HEK293 (cell line): ENCODE data around the gene ITGB4.

ENCODE experiments used
- CTCF ChIA-PET: fragments of 350-600 bp; formaldehyde crosslinking; extraction: SDS; loops from one replicate; lab custom pipeline; 2021; ENCODE audit warnings: antibody characterized with exemption; lab: Yijun Ruan, JAX
- POLR2A ChIA-PET: fragments of 300-600 bp; formaldehyde crosslinking; extraction: SDS; loops from one replicate; lab custom pipeline; 2020; ENCODE audit warnings: antibody characterized with exemption, inconsistent platforms; lab: Yijun Ruan, JAX
- H3K27ac ChIP-seq: fragments of 200-500 bp; sonication (Bioruptor generic); 2 replicates; pipeline ENCODE4 v1.5.1; 2014; ENCODE audit warnings: low read depth, low read length, control low read depth, inconsistent platforms; ENCODE audit errors: extremely low read depth
- H3K36me3 ChIP-seq, 2 experiments: fragments of 200-500 bp in 1 of 2; sonication (Bioruptor generic) in 1 of 2; 1 replicate in 1 of 2; 2 replicates in 1 of 2; pipeline ENCODE4 v1.5.1; 2014 to 2017; ENCODE audit warnings: inconsistent platforms in 2 of 2, low read length in 2 of 2; ENCODE audit not compliant: control insufficient read depth in 2 of 2, insufficient read depth in 1 of 2
- H3K4me1 ChIP-seq: fragments of 200-500 bp; sonication (Bioruptor generic); 2 replicates; pipeline ENCODE4 v1.5.1; 2014; ENCODE audit warnings: mild to moderate bottlenecking, low read length, inconsistent platforms; ENCODE audit not compliant: control insufficient read depth, insufficient read depth
- H3K4me3 ChIP-seq: 2 replicates; pipeline ENCODE4 v1.5.1; 2011; ENCODE audit warnings: low read depth, mild to moderate bottlenecking, control low read depth, low read length, moderate library complexity
- H3K9me3 ChIP-seq: fragments of 200-500 bp; sonication (Bioruptor generic); 2 replicates; pipeline ENCODE4 v1.5.1; 2014; ENCODE audit warnings: low read depth, low read length, inconsistent platforms; ENCODE audit not compliant: control insufficient read depth, insufficient read depth
- HOXC10 ChIP-seq: sonication (generic); formaldehyde crosslinking; IDR thresholded peaks from 2 replicates; pipeline ENCODE4 v1.8.1; 2023; ENCODE audit warnings: mild to moderate bottlenecking, missing genetic modification reagents
- KLF1 ChIP-seq: fragments of 450-650 bp; formaldehyde crosslinking; IDR thresholded peaks from 2 replicates; pipeline ENCODE4 v1.5.1; 2016; ENCODE audit warnings: missing biosample characterization, missing genetic modification characterization
- MEIS1 ChIP-seq: sonication (generic); formaldehyde crosslinking; IDR thresholded peaks from 2 replicates; pipeline ENCODE4 v1.8.1; 2022; ENCODE audit warnings: missing genetic modification reagents, mild to moderate bottlenecking, borderline replicate concordance
- OVOL3 ChIP-seq: fragments of 450-650 bp; formaldehyde crosslinking; IDR thresholded peaks from 2 replicates; pipeline ENCODE4 v1.5.1; 2016; ENCODE audit warnings: missing biosample characterization, missing genetic modification characterization
- SP7 ChIP-seq: fragments of 450-650 bp; formaldehyde crosslinking; IDR thresholded peaks from 2 replicates; pipeline ENCODE4 v1.5.1; 2016; ENCODE audit warnings: missing biosample characterization, missing genetic modification characterization
- YY1 ChIP-seq: fragments of 450-650 bp; formaldehyde crosslinking; IDR thresholded peaks from 2 replicates; pipeline ENCODE4 v1.5.1; 2018; ENCODE audit warnings: missing biosample characterization, missing genetic modification characterization
- ZBTB7A ChIP-seq: fragments of 450-650 bp; formaldehyde crosslinking; IDR thresholded peaks from 2 replicates; pipeline ENCODE4 v1.5.1; 2016; ENCODE audit warnings: low read depth, missing biosample characterization, missing genetic modification characterization
- ZNF132 ChIP-seq: fragments of 450-650 bp; formaldehyde crosslinking; IDR thresholded peaks from 2 replicates; pipeline ENCODE4 v1.5.1; 2017; ENCODE audit warnings: missing biosample characterization, missing genetic modification characterization, borderline replicate concordance
- ZNF239 ChIP-seq: fragments of 450-650 bp; formaldehyde crosslinking; IDR thresholded peaks from 2 replicates; pipeline ENCODE4 v1.5.1; 2016; ENCODE audit warnings: missing biosample characterization, missing genetic modification characterization
- ZNF324 ChIP-seq: fragments of 450-650 bp; formaldehyde crosslinking; IDR thresholded peaks from 2 replicates; pipeline ENCODE4 v1.5.1; 2016; ENCODE audit warnings: missing biosample characterization, missing genetic modification characterization
- ZNF514 ChIP-seq: fragments of 450-650 bp; formaldehyde crosslinking; IDR thresholded peaks from 2 replicates; pipeline ENCODE4 v1.5.1; 2016; ENCODE audit warnings: missing biosample characterization, missing genetic modification characterization
- ZNF521 ChIP-seq: fragments of 450-650 bp; formaldehyde crosslinking; IDR thresholded peaks from 2 replicates; pipeline ENCODE4 v1.5.1; 2017; ENCODE audit warnings: missing biosample characterization, mild to moderate bottlenecking, missing genetic modification characterization
- ZNF701 ChIP-seq: fragments of 450-650 bp; formaldehyde crosslinking; IDR thresholded peaks from 2 replicates; pipeline ENCODE4 v1.5.1; 2016; ENCODE audit warnings: missing biosample characterization, missing genetic modification characterization
- ZSCAN30 ChIP-seq: fragments of 450-650 bp; IDR thresholded peaks from 2 replicates; pipeline ENCODE4 v1.5.1; 2018; ENCODE audit warnings: missing biosample characterization, mild to moderate bottlenecking, missing genetic modification characterization, moderate library complexity
- TF ChIP-seq, protein P1 (sequence below): fragments of 450-650 bp; formaldehyde crosslinking; IDR thresholded peaks from 2 replicates; pipeline ENCODE4 v1.5.1; 2016; ENCODE audit warnings: missing biosample characterization, missing genetic modification characterization, borderline replicate concordance
- TF ChIP-seq, protein P2 (sequence below): fragments of 450-650 bp; formaldehyde crosslinking; IDR thresholded peaks from 2 replicates; pipeline ENCODE4 v1.5.1; 2016; ENCODE audit warnings: missing biosample characterization, missing genetic modification characterization
- TF ChIP-seq, protein P3 (sequence below): fragments of 450-650 bp; formaldehyde crosslinking; IDR thresholded peaks from 2 replicates; pipeline ENCODE4 v1.5.1; 2016; ENCODE audit warnings: missing biosample characterization, missing genetic modification characterization
- TF ChIP-seq, protein P4 (sequence below): fragments of 450-650 bp; formaldehyde crosslinking; IDR thresholded peaks from 2 replicates; pipeline ENCODE4 v1.5.1; 2016; ENCODE audit warnings: missing biosample characterization, missing genetic modification characterization

The ITGB4 gene

GRCh38 chr17:75739174-75739573 lies 17.9 kb downstream of the ITGB4 start:
- ChIA-PET CTCF (interaction anchor here (0.7 to 8.8 kb wide), 5 partner anchors 8 to 138 kb away, joined by 3 to 106 read pairs (median 5); partner anchors contain the start of gene SMIM5), POLR2A (interaction anchor here (0.8 to 1.3 kb wide), 3 partner anchors 13 to 30 kb away, joined by 3 to 7 read pairs (median 3); partner anchors contain the start of gene GALK1)
- TF ChIP-seq ZBTB7A (tag by site-specific recombination) (no peak), ZNF239 (tag by site-specific recombination) (peak; percentile 80; the same call in 1 of the 2 replicates)
- no peaks in the 10 kb centered on the region for H3K36me3 ChIP-seq
- no peaks in the 10 kb centered on the region for H3K4me1 ChIP-seq
- no peak overlapping the region for H3K27ac ChIP-seq
- no peaks in the 10 kb centered on the region for H3K9me3 ChIP-seq
- no peak overlapping the region for H3K4me3 ChIP-seq

DNA sequence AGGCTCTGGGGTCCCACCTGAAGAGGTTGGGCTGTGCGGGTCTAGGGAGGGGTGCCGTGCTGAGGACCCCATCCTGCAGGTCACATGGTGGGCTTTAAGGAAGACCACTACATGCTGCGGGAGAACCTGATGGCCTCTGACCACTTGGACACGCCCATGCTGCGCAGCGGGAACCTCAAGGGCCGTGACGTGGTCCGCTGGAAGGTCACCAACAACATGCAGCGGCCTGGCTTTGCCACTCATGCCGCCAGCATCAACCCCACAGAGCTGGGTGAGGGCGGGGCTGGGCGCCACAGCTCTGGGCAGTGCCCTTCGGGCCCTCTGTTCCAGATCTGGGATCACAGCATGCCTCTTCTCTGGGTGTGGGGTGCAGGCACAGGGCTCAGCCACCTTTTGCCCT lies 18.5 kb downstream of the ITGB4 start:
- no peak overlapping the region for H3K27ac ChIP-seq
- CTCF ChIA-PET, result interaction anchor here (0.7 to 8.8 kb wide), 4 partner anchors 9 to 138 kb away, joined by 3 to 106 read pairs (median 3); no protein-coding TSS in a partner anchor
- POLR2A ChIA-PET, result no interaction called here
- no peaks in the 10 kb centered on the region for H3K4me1 ChIP-seq
- H3K4me3 ChIP-seq, result no peak overlapping the region
- TF ChIP-seq ZNF521 (tag by site-specific recombination), result no peak
- TF ChIP-seq KLF1 (tag by site-specific recombination), result no peak
- TF ChIP-seq ZSCAN30 (tag by site-specific recombination), result no peak
- TF ChIP-seq MEIS1, result no peak
- no peak for TF ChIP-seq ZNF514
- no peak for TF ChIP-seq ZNF324 (tag by site-specific recombination)
- no peak for TF ChIP-seq ZNF701 (tag by site-specific recombination)
- TF ChIP-seq, protein P1, sequence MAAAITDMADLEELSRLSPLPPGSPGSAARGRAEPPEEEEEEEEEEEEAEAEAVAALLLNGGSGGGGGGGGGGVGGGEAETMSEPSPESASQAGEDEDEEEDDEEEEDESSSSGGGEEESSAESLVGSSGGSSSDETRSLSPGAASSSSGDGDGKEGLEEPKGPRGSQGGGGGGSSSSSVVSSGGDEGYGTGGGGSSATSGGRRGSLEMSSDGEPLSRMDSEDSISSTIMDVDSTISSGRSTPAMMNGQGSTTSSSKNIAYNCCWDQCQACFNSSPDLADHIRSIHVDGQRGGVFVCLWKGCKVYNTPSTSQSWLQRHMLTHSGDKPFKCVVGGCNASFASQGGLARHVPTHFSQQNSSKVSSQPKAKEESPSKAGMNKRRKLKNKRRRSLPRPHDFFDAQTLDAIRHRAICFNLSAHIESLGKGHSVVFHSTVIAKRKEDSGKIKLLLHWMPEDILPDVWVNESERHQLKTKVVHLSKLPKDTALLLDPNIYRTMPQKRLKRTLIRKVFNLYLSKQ, result no peak
- TF ChIP-seq, protein P2, sequence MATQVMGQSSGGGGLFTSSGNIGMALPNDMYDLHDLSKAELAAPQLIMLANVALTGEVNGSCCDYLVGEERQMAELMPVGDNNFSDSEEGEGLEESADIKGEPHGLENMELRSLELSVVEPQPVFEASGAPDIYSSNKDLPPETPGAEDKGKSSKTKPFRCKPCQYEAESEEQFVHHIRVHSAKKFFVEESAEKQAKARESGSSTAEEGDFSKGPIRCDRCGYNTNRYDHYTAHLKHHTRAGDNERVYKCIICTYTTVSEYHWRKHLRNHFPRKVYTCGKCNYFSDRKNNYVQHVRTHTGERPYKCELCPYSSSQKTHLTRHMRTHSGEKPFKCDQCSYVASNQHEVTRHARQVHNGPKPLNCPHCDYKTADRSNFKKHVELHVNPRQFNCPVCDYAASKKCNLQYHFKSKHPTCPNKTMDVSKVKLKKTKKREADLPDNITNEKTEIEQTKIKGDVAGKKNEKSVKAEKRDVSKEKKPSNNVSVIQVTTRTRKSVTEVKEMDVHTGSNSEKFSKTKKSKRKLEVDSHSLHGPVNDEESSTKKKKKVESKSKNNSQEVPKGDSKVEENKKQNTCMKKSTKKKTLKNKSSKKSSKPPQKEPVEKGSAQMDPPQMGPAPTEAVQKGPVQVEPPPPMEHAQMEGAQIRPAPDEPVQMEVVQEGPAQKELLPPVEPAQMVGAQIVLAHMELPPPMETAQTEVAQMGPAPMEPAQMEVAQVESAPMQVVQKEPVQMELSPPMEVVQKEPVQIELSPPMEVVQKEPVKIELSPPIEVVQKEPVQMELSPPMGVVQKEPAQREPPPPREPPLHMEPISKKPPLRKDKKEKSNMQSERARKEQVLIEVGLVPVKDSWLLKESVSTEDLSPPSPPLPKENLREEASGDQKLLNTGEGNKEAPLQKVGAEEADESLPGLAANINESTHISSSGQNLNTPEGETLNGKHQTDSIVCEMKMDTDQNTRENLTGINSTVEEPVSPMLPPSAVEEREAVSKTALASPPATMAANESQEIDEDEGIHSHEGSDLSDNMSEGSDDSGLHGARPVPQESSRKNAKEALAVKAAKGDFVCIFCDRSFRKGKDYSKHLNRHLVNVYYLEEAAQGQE (tag by site-specific recombination), result no peak
- TF ChIP-seq ZNF132 (tag by site-specific recombination), result no peak
- TF ChIP-seq, protein P3, sequence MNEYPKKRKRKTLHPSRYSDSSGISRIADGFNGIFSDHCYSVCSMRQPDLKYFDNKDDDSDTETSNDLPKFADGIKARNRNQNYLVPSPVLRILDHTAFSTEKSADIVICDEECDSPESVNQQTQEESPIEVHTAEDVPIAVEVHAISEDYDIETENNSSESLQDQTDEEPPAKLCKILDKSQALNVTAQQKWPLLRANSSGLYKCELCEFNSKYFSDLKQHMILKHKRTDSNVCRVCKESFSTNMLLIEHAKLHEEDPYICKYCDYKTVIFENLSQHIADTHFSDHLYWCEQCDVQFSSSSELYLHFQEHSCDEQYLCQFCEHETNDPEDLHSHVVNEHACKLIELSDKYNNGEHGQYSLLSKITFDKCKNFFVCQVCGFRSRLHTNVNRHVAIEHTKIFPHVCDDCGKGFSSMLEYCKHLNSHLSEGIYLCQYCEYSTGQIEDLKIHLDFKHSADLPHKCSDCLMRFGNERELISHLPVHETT (tag by site-specific recombination), result no peak
- TF ChIP-seq, protein P4, sequence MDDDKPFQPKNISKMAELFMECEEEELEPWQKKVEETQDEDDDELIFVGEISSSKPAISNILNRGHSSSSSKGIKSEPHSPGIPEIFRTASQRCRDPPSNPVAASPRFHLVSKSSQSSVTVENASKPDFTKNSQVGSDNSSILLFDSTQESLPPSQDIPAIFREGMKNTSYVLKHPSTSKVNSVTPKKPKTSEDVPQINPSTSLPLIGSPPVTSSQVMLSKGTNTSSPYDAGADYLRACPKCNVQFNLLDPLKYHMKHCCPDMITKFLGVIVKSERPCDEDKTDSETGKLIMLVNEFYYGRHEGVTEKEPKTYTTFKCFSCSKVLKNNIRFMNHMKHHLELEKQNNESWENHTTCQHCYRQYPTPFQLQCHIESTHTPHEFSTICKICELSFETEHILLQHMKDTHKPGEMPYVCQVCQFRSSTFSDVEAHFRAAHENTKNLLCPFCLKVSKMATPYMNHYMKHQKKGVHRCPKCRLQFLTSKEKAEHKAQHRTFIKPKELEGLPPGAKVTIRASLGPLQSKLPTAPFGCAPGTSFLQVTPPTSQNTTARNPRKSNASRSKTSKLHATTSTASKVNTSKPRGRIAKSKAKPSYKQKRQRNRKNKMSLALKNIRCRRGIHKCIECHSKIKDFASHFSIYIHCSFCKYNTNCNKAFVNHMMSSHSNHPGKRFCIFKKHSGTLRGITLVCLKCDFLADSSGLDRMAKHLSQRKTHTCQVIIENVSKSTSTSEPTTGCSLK (tag by site-specific recombination), result no peak
- no peak for TF ChIP-seq SP7 (tag by site-specific recombination)
- no peak for TF ChIP-seq YY1 (tag by site-specific recombination)
- no peak for TF ChIP-seq HOXC10
- TF ChIP-seq OVOL3, result no peak
- H3K9me3 ChIP-seq, result no peaks in the 10 kb centered on the region
- H3K36me3 ChIP-seq, result no peaks in the 10 kb centered on the region
